DOHH2 (cell line): ENCODE data around the gene MYO10.

Experiments used
- H3F3A ChIP-seq: fragments of 200-600 bp; sonication (generic), shearing (Covaris generic); 2 replicates; pipeline ENCODE4 v1.6.0; 2016; ENCODE audit warnings: antibody characterized with exemption, mild to moderate bottlenecking; ENCODE audit not compliant: control insufficient read depth, insufficient read depth
- H3K27ac ChIP-seq: fragments of 200-600 bp; sonication (generic); 2 replicates; pipeline ENCODE4 v1.5.1; 2014; ENCODE audit warnings: low read depth, mild to moderate bottlenecking, low read length, moderate library complexity
- H3K27me3 ChIP-seq: fragments of 200-600 bp; sonication (generic); 2 replicates; pipeline ENCODE4 v1.6.1; 2014; ENCODE audit warnings: mild to moderate bottlenecking, low read length, mixed read lengths; ENCODE audit not compliant: control insufficient read depth
- H3K36me3 ChIP-seq: fragments of 200-600 bp; sonication (generic); 2 replicates; pipeline ENCODE4 v1.6.1; 2014; ENCODE audit warnings: mild to moderate bottlenecking, low read length, moderate library complexity, mixed read lengths; ENCODE audit not compliant: control insufficient read depth
- H3K4me1 ChIP-seq: fragments of 200-600 bp; sonication (generic); 2 replicates; pipeline ENCODE4 v1.6.1; 2014; ENCODE audit warnings: mild to moderate bottlenecking, low read length, mixed read lengths; ENCODE audit not compliant: control insufficient read depth
- H3K4me2 ChIP-seq: fragments of 200-600 bp; sonication (generic); 2 replicates; pipeline ENCODE4 v1.6.0; 2014; ENCODE audit warnings: mild to moderate bottlenecking, low read length, moderate library complexity
- H3K4me3 ChIP-seq: fragments of 200-600 bp; sonication (generic); 2 replicates; pipeline ENCODE4 v1.5.1; 2014; ENCODE audit warnings: mild to moderate bottlenecking, low read length, mixed read lengths
- H3K79me2 ChIP-seq: fragments of 200-600 bp; sonication (generic); 2 replicates; pipeline ENCODE4 v1.6.1; 2014; ENCODE audit warnings: mild to moderate bottlenecking, low read length, mixed read lengths; ENCODE audit not compliant: control insufficient read depth
- H3K9me2 ChIP-seq: fragments of 200-600 bp; sonication (generic); replicated peaks from 2 replicates; pipeline ENCODE4 v1.6.1; 2014; ENCODE audit warnings: mild to moderate bottlenecking, low read length, mixed read lengths; ENCODE audit not compliant: control insufficient read depth
- H3K9me3 ChIP-seq: fragments of 200-600 bp; sonication (generic); 2 replicates; pipeline ENCODE4 v1.6.1; 2014; ENCODE audit warnings: antibody characterized with exemption, low read length, mixed read lengths; ENCODE audit not compliant: control insufficient read depth, insufficient read depth
- H4K20me1 ChIP-seq: fragments of 200-600 bp; sonication (generic); 2 replicates; pipeline ENCODE4 v1.6.0; 2014; ENCODE audit warnings: low read depth, mild to moderate bottlenecking, antibody characterized with exemption, low read length, moderate library complexity; ENCODE audit not compliant: control insufficient read depth, insufficient read depth
- EZH2phosphoT487 ChIP-seq: fragments of 200-600 bp; sonication (generic); IDR thresholded peaks from 2 replicates; pipeline ENCODE4 v1.6.1; 2017; ENCODE audit warnings: borderline replicate concordance, mild to moderate bottlenecking, antibody characterized with exemption, low read length, moderate library complexity, mixed read lengths
- TF ChIP-seq, protein P1 (sequence below): fragments of 200-600 bp; sonication (generic); IDR thresholded peaks from one replicate; pipeline ENCODE4 v1.5.1; 2014; ENCODE audit warnings: antibody characterized with exemption, mild to moderate bottlenecking, low read depth, low read length; ENCODE audit not compliant: poor library complexity, severe bottlenecking

MYO10 gene

GRCh38 chr5:16725575-16725974, 210.5 kb downstream of the MYO10 start:
- H3K36me3 ChIP-seq, result no peaks in the 10 kb centered on the region
- H3K4me1 ChIP-seq, result peaks cover 27% of the 10 kb centered on the region
- H3K4me2 ChIP-seq, result no peak overlapping the region
- no peaks in the 10 kb centered on the region for H3F3A ChIP-seq
- H3K79me2 ChIP-seq, result no peaks in the 10 kb centered on the region
- no peaks in the 10 kb centered on the region for H3K9me2 ChIP-seq
- no peaks in the 10 kb centered on the region for H4K20me1 ChIP-seq
- H3K27ac ChIP-seq, result no peak overlapping the region
- H3K4me3 ChIP-seq, result no peak overlapping the region
- no peaks in the 10 kb centered on the region for H3K27me3 ChIP-seq
- H3K9me3 ChIP-seq, result no peaks in the 10 kb centered on the region
- TF ChIP-seq, protein P1, sequence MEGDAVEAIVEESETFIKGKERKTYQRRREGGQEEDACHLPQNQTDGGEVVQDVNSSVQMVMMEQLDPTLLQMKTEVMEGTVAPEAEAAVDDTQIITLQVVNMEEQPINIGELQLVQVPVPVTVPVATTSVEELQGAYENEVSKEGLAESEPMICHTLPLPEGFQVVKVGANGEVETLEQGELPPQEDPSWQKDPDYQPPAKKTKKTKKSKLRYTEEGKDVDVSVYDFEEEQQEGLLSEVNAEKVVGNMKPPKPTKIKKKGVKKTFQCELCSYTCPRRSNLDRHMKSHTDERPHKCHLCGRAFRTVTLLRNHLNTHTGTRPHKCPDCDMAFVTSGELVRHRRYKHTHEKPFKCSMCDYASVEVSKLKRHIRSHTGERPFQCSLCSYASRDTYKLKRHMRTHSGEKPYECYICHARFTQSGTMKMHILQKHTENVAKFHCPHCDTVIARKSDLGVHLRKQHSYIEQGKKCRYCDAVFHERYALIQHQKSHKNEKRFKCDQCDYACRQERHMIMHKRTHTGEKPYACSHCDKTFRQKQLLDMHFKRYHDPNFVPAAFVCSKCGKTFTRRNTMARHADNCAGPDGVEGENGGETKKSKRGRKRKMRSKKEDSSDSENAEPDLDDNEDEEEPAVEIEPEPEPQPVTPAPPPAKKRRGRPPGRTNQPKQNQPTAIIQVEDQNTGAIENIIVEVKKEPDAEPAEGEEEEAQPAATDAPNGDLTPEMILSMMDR, result no peak
- no peak for TF ChIP-seq EZH2phosphoT487

GRCh38 chr5:16723821-16724220, 212.3 kb downstream of the MYO10 start:
- no peaks in the 10 kb centered on the region for H3K36me3 ChIP-seq
- H3K9me3 ChIP-seq, result no peaks in the 10 kb centered on the region
- peaks cover 27% of the 10 kb centered on the region for H3K4me1 ChIP-seq
- H3K9me2 ChIP-seq, result no peaks in the 10 kb centered on the region
- H3K4me3 ChIP-seq, result no peak overlapping the region
- H4K20me1 ChIP-seq, result no peaks in the 10 kb centered on the region
- TF ChIP-seq, protein P1, result no peak
- no peak for TF ChIP-seq EZH2phosphoT487
- H3F3A ChIP-seq, result no peaks in the 10 kb centered on the region
- no peaks in the 10 kb centered on the region for H3K79me2 ChIP-seq
- no peaks in the 10 kb centered on the region for H3K27me3 ChIP-seq
- no peak overlapping the region for H3K27ac ChIP-seq
- H3K4me2 ChIP-seq, result no peak overlapping the region

GRCh38 chr5:16722097-16722495, 214.0 kb downstream of the MYO10 start:
- Histone ChIP-seq H3K4me1 (peaks cover 12% of the 10 kb centered on the region), H3K27ac (no peak overlapping the region), H3K4me2 (no peak overlapping the region), H3K4me3 (no peak overlapping the region), H3K9me3 (no peaks in the 10 kb centered on the region), H3K36me3 (no peaks in the 10 kb centered on the region), H4K20me1 (no peaks in the 10 kb centered on the region), H3F3A (no peaks in the 10 kb centered on the region), H3K27me3 (no peaks in the 10 kb centered on the region), H3K79me2 (no peaks in the 10 kb centered on the region), H3K9me2 (no peaks in the 10 kb centered on the region)
- no peak for TF ChIP-seq EZH2phosphoT487
- TF ChIP-seq, protein P1, result no peak
